Cortex of kidney (tissue), 1 donor: Measurements from ENCODE around the gene SUMO3.

Experiments
- DNase-seq: peaks from one replicate; lab custom pipeline; 2025; lab: John Stamatoyannopoulos, UW

SUMO3 gene

DNA sequence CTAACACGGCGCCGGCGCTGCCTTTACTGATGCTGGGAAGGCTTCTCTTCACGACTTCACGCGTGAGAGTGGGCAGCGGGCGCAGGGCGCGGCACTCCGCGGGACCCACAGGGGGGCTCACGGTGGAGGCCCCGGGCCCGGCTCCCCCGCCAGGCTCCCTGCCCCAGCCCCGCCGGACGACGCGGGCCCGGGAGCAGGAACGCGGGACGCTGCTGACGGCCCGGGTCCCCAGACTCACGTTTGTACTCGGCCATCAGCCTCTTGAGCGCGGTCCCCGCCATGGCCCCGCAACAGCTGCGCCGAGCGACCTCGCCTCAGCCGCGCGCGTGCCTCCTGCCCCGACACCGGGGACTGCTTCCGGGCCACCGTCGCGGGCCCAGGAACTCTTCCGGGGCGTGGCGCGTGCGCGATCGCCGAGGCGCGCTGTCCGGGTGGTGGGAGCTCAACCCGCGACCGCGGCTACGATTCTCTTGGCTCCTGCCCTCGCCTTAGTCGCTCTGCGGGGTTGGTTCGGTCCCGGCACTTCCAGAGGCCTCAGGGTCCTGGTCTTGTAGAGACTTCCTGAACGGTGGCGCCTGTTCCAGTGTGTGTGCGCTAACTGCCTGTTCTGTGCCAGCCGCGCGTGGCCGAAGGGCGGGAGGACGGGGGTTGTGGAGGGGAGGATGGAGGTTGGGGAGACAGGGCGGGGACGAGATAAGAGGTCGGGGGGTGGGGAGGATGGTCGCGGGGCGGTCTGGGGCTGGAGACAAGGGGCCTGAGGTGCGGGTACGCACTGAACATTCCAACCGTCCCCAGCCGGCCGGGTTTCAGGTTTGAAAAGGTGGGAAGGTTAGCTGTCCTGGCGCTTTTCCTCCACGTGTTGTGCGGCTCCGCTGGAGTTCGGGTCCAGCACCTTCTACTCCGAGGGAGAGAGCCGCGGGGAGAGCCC is 16.1 kb downstream of the SUMO3 start, which contains the start of gene UBE2G2:
Gene UBE2G2, minus strand, starts transcription at position 353 of the 928 bp plus-strand sequence. Its CDS starts 72 bp downstream, at position 281.
- peak; percentile 47 for DNase-seq

GRCh38 chr21:44800971-44801467 is 16.8 kb downstream of the SUMO3 start:
- DNase-seq: no peak

DNA sequence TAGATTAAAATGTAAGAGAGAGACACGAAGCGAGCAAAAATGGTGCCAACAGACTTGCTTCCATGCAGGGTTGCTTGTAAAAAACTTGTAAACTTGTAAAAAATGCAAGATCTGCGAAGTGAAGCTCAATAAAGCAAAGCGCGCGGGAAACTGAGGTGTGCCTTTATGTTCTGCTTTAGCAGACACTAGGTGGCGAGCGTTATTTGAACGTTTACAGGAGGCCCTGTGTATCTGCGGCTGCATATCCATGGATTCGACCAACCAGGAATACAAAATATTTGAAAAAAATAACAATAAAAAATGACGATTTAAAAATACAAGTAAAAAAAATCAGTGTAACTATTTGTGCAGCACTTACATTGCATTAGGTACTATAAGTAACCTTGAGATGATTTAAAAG is 17.8 kb downstream of the SUMO3 start:
- no peak for DNase-seq

- no peak for DNase-seq
These were observed 18.2 kb downstream of the SUMO3 start for GRCh38 chr21:44799646-44800045.

GRCh38 chr21:44797775-44798174 is 20.1 kb downstream of the SUMO3 start:
- DNase-seq: no peak

DNA sequence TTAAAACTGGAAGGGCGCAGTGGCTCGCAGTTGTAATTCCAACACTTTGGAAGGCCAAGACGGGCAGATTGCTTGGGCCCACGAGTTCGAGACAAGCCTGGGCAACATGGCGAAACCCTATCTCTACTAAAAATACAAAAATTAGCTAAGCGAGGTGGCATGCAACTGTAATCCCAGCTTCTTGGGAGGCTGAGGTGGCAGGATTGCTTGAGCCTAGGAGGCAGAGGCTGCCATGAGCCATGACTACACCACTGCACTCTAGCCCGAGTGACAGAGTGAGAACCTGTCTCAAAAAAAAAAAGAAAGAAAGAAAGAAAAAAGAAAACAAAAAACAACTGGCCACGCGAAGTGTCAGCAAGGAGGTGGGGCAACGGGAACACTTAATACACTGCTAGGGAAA is 22.5 kb downstream of the SUMO3 start:
- no peak for DNase-seq

- no peak for DNase-seq
These were observed 24.1 kb downstream of the SUMO3 start for GRCh38 chr21:44793592-44794374.

- no peak for DNase-seq
These were observed 24.9 kb downstream of the SUMO3 start for GRCh38 chr21:44792702-44793591.

- no peak for DNase-seq
These were observed 25.9 kb downstream of the SUMO3 start for GRCh38 chr21:44791993-44792392.

DNA sequence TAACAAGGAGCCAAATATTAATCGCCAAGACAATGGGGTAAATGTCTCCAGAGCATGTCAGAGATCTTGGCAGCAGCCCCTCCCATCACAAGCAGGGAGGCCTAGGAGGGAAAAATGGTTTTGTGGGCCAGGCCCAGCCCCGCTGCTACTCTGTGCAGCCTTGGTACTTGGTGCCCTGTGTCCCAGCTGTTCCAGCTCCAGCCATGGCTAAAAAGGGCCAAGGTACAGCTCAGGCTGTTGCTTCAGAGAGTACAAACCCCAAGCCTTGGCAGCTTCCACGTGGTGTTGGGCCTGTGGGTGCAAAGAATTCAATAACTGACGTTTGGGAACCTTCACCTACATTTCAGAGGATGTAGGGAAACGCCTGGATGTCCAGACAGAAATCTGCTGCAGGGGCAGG is 26.6 kb downstream of the SUMO3 start:
- DNase-seq: no peak

- no peak for DNase-seq
These were observed 27.5 kb downstream of the SUMO3 start for GRCh38 chr21:44790368-44790767.

DNA sequence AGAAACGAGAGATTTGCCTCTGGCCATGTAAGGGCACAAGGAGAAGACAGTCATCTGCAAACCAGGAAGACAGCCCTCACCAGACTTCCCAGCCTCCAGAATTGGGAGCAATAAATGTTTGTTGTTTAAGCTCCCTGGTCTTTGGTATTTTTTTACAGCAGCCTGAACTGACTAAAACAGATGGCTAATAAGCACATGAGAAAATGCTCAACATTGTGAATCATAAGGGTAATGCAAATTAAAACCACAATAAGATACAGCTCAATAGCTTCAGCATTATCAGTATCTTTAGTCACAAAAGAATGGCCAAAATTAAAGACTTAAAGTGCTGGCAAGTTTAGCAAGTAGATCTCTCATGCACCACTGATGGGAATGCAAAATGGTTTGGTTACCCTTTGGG is 28.0 kb downstream of the SUMO3 start:
- no peak for DNase-seq

DNA sequence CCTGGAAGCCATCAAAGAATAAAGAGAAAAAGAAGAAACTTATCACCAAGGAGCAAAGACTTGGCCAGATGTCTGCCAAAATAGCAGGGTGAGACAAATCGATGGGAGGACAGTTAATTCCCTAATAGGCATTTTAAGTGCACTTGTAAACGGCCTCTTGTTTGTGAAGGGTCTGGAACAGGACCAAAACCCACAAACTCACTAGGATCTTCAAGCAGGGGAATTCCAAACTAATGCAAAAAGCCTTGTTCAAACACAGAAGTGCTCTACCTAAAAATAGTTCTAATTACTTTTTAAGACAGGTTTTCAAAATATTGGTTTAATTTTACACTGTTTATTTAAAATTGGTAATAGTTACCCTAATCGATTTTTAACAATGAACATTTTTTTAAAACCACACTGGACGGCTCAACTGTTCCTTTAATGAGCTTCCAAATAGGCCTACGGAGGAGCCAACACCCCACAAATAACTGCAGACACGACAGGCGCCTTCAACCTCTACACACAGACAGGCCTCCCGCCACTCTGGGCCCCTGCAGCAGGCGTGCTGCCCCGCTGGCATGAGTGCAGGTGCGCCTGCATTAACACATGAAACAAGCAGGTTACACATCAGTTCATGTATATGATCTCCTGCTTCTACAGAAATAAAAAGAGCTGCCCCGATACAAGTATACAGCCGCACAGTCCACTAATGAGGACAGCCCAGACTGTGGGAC is 32.1 kb downstream of the SUMO3 start:
- no peak for DNase-seq

DNA sequence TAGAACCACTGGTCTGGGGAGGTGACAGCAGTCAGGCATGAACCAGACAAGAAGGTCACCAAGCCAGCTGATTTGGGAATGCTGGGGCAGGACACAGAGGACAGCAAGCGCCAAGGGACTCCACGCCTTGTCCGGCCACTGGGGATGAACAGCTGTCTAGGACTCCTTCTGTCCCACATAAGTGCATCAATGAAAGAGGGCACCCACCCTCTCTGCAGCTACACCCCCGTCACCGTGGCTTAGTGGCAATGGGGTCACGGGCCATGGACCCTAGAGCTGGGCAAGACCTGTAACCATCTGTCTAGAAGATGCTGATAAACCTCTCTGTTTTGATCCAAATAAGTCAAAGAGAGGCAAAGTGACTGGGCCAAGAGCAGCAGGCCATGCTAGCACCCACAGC is 33.1 kb downstream of the SUMO3 start:
- DNase-seq: no peak

GRCh38 chr21:44783020-44783696 is 34.7 kb downstream of the SUMO3 start:
- DNase-seq: no peak

DNA sequence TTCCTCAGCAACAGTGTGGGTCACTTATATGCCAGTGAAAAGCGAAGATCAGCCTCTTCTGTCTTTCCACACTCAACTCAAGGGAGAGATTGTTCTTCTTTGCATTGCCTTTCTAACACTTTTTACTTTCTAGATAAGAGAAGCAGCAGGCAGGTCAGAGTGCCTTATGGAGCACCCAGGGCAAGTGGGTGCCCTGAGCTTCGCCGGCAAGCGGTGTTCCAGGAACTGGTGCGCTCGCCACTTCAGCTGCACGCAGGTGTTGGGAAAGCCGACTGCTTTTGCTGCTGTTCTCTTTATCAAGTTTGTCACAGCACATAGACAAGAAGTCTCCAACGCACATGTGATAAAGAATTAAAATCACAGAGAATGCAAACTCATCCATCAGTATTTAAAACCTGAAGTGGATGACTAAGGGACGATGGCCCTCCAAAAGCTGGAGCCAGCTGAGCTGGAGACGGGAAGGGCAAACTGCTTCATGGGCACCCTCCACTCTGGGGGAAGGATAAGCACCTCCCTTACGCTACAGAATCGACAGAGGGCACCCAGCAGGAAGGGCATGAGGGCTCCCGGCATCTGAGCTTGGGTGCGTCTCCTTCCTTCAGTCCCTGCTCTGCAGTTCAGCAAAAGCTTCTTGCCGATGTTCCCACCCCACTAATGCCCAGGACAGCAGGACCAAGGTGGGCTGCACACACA is 36.9 kb downstream of the SUMO3 start:
- DNase-seq: no peak

DNA sequence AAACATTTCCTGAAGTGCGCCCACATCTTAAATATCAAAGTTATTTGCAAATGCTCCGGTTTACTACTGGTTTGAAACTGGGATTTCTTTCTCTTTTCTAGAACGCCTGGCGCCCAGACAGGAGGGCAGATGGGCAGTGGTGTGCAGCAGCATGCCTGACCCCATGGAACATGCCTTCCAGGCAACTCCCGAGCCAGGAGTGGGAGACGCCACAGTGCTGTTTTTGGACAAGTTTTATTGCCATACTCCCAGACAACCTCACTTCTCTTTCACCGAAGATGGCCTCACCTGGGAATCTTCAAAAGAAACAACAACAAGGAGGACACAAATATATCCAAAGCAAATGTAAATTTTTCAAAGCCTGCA is 37.7 kb downstream of the SUMO3 start:
- no peak for DNase-seq

GRCh38 chr21:44779417-44780136 is 38.3 kb downstream of the SUMO3 start:
- no peak for DNase-seq

GRCh38 chr21:44778983-44779382 is 38.9 kb downstream of the SUMO3 start:
- DNase-seq: no peak
